Neuronal stem cell (in vitro differentiated cells): Measurements from ENCODE around the gene KIF1A.

Experiments used
- DNase-seq: peaks from one replicate; pipeline ENCODE4 v3.0.0-alpha.2; 2013; ENCODE audit warnings: low spot score
- H2AFZ ChIP-seq: one replicate; pipeline ENCODE4 v1.6.1; 2013; ENCODE audit warnings: mild to moderate bottlenecking, low read length, inconsistent platforms
- H2AK5ac ChIP-seq: 2 replicates; pipeline ENCODE4 v1.6.1; 2013; ENCODE audit warnings: low read depth, mild to moderate bottlenecking, inconsistent platforms, low read length, moderate library complexity, mixed read lengths
- H2BK120ac ChIP-seq: 2 replicates; pipeline ENCODE4 v1.6.1; 2013; ENCODE audit warnings: low read depth, mild to moderate bottlenecking, inconsistent platforms, low read length, moderate library complexity, mixed read lengths
- H2BK12ac ChIP-seq: one replicate; pipeline ENCODE4 v1.6.1; 2013; ENCODE audit warnings: low read length, inconsistent platforms
- H2BK15ac ChIP-seq: 2 replicates; pipeline ENCODE4 v1.6.1; 2013; ENCODE audit warnings: mild to moderate bottlenecking, low read length, inconsistent platforms, mixed read lengths
- H2BK5ac ChIP-seq: one replicate; pipeline ENCODE4 v1.6.1; 2013; ENCODE audit warnings: inconsistent platforms, mild to moderate bottlenecking, low read length, moderate library complexity
- H3K14ac ChIP-seq: one replicate; pipeline ENCODE4 v1.6.1; 2013; ENCODE audit warnings: low read length, inconsistent platforms
- H3K18ac ChIP-seq: 2 replicates; pipeline ENCODE4 v1.6.1; 2013; ENCODE audit warnings: low read length, inconsistent platforms
- H3K23ac ChIP-seq: 2 replicates; pipeline ENCODE4 v1.6.1; 2013; ENCODE audit warnings: low read depth, mild to moderate bottlenecking, mixed read lengths, low read length, inconsistent platforms; ENCODE audit not compliant: poor library complexity
- H3K27ac ChIP-seq: replicated peaks from 3 replicates; pipeline ENCODE4 v1.5.1; 2013; ENCODE audit warnings: low read length, inconsistent platforms
- H3K27me3 ChIP-seq, 3 experiments: 2 replicates each; pipeline ENCODE4 v1.6.1; 2013; ENCODE audit warnings: low read length in 3 of 3, mild to moderate bottlenecking in 2 of 3, inconsistent platforms in 1 of 3, low read depth in 1 of 3, mixed read lengths in 1 of 3, moderate library complexity in 1 of 3; ENCODE audit not compliant: control insufficient read depth in 3 of 3, insufficient read depth in 3 of 3
- H3K36me3 ChIP-seq, 2 donors: replicated peaks in 1 of 2; 2 replicates each; pipeline ENCODE4 v1.6.1; 2013; ENCODE audit warnings: low read length in 2 of 2; ENCODE audit not compliant: control insufficient read depth in 2 of 2, insufficient read depth in 2 of 2
- H3K4ac ChIP-seq: 2 replicates; pipeline ENCODE4 v1.6.1; 2013; ENCODE audit warnings: inconsistent platforms, mild to moderate bottlenecking, low read length, moderate library complexity
- H3K4me1 ChIP-seq, 2 donors: 1 replicate in 1 of 2; 2 replicates in 1 of 2; pipeline ENCODE4 v1.6.1; 2013; ENCODE audit warnings: low read length in 2 of 2, low read depth in 1 of 2; ENCODE audit not compliant: control insufficient read depth in 2 of 2, insufficient read depth in 1 of 2
- H3K4me2 ChIP-seq: one replicate; pipeline ENCODE4 v1.6.1; 2013; ENCODE audit warnings: mild to moderate bottlenecking, low read length, inconsistent platforms; ENCODE audit not compliant: insufficient read depth, poor library complexity, severe bottlenecking
- H3K4me3 ChIP-seq, 2 donors: 2 replicates each; pipeline ENCODE4 v1.5.1; 2013; ENCODE audit warnings: low read length in 2 of 2, mild to moderate bottlenecking in 2 of 2, inconsistent platforms in 1 of 2, moderate library complexity in 1 of 2
- H3K79me1 ChIP-seq: one replicate; pipeline ENCODE4 v1.6.1; 2013; ENCODE audit warnings: low read depth, mild to moderate bottlenecking, inconsistent platforms, low read length, moderate library complexity
- H3K9ac ChIP-seq: one replicate; pipeline ENCODE4 v1.6.1; 2013; ENCODE audit warnings: mild to moderate bottlenecking, low read depth, low read length, inconsistent platforms; ENCODE audit not compliant: poor library complexity
- H3K9me3 ChIP-seq, 2 donors: replicated peaks in 1 of 2; 2 replicates each; pipeline versions ENCODE3 to v1.6.1; 2013; ENCODE audit warnings: low read length in 2 of 2, mild to moderate bottlenecking in 2 of 2, inconsistent platforms in 1 of 2, low read depth in 1 of 2, mixed read lengths in 1 of 2, moderate library complexity in 1 of 2; ENCODE audit not compliant: control insufficient read depth in 2 of 2, insufficient read depth in 1 of 2
- H4K8ac ChIP-seq: one replicate; pipeline ENCODE4 v1.6.1; 2013; ENCODE audit warnings: low read depth, mild to moderate bottlenecking, inconsistent platforms, low read length, moderate library complexity
- H4K91ac ChIP-seq: one replicate; pipeline ENCODE4 v1.6.1; 2013; ENCODE audit warnings: low read length, low read depth, mild to moderate bottlenecking, inconsistent platforms; ENCODE audit not compliant: poor library complexity
- WGBS, 2 donors: extraction: QIAGEN DNeasy Blood & Tissue Kit; methylation state at CpG; one replicate each; pipeline ENCODE4 v1.1.7; 2013; ENCODE audit warnings: missing lambda C conversion rate in 2 of 2, mixed read lengths in 1 of 2; ENCODE audit not compliant: insufficient read length in 2 of 2, insufficient replicate concordance in 1 of 2; ENCODE audit errors: extremely low coverage in 2 of 2; 5-methylcytosine and 5-hydroxymethylcytosine counted together

Gene KIF1A

GRCh38 chr2:240750409-240750808 is 69.6 kb downstream of the KIF1A start:
- peaks cover 46 to 50% of the 10 kb centered on the region in 2 donors for H3K36me3 ChIP-seq
- no peak overlapping the region for H2BK15ac ChIP-seq
- H3K18ac ChIP-seq: no peak overlapping the region
- no peaks in the 10 kb centered on the region for H3K27me3 ChIP-seq
- no CpG with 5 or more reads among the region's 22 CpGs for WGBS, 2 donors
- no peak overlapping the region for H3K4ac ChIP-seq
- peaks cover 0 to 1% of the 10 kb centered on the region in 2 donors for H3K9me3 ChIP-seq
- H3K79me1 ChIP-seq: peaks cover 5% of the 10 kb centered on the region
- H2BK12ac ChIP-seq: no peak overlapping the region
- DNase-seq: no peak
- H2BK120ac ChIP-seq: no peak overlapping the region
- no peaks in the 10 kb centered on the region for H3K4me1 ChIP-seq
- no peak overlapping the region for H4K91ac ChIP-seq
- peak overlapping the region; percentile 38 for H3K14ac ChIP-seq
- H2AFZ ChIP-seq: no peak overlapping the region
- H3K4me3 ChIP-seq: no peak overlapping the region
- H4K8ac ChIP-seq: no peak overlapping the region
- no peak overlapping the region for H2BK5ac ChIP-seq
- H3K4me2 ChIP-seq: no peak overlapping the region
- H3K27ac ChIP-seq: no peak overlapping the region
- no peak overlapping the region for H2AK5ac ChIP-seq
- H3K23ac ChIP-seq: peak overlapping the region; percentile 85
- no peak overlapping the region for H3K9ac ChIP-seq

- Histone ChIP-seq H4K8ac (no peak overlapping the region), H2AK5ac (peak overlapping the region; percentile 75), H2BK15ac (no peak overlapping the region), H2BK12ac (no peak overlapping the region), H3K4me3 (no peak overlapping the region), H2AFZ (no peak overlapping the region), H3K9ac (peak overlapping the region; percentile 60), H4K91ac (no peak overlapping the region), H3K4me2 (no peak overlapping the region), H3K27me3 (no peaks in the 10 kb centered on the region), H3K36me3 (peaks cover 50 to 51% of the 10 kb centered on the region in 2 donors), H3K9me3 (peaks cover 0 to 1% of the 10 kb centered on the region in 2 donors), H3K4ac (no peak overlapping the region), H3K18ac (no peak overlapping the region), H3K27ac (no peak overlapping the region), H3K4me1 (no peaks in the 10 kb centered on the region), H2BK5ac (no peak overlapping the region), H2BK120ac (no peak overlapping the region), H3K14ac (peak overlapping the region; percentile 8), H3K79me1 (peaks cover 5% of the 10 kb centered on the region), H3K23ac (no peak overlapping the region)
- no CpG with 5 or more reads among the region's 7 CpGs for WGBS, 2 donors
- DNase-seq: no peak
These were observed 70.5 kb downstream of the KIF1A start for GRCh38 chr2:240749516-240749915.

DNA sequence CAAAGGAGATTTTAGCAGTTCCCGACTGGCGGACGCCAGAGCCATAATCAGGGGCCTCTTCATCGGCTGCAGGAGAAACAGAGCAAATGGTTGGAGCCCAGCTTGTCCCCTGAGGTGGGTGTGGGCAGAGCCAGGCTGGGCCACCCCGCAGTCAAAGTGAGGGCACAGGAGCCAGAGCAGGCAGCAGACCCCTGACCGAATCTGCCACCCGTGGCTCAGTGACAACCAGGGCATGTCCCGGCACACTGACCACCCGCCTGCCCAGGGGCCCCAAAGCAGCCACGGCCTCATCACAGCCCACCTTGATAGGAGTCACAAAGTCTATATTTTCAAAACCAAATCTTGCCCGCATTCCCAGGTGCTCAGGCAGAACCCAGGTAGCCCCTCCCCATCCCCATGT is 72.8 kb downstream of the KIF1A start:
- WGBS, 2 donors: no CpG with 5 or more reads among the region's 11 CpGs

GRCh38 chr2:240746671-240747070 is 73.3 kb downstream of the KIF1A start:
- H2AK5ac ChIP-seq: no peak overlapping the region
- H3K9me3 ChIP-seq: peaks cover 0 to 1% of the 10 kb centered on the region in 2 donors
- no peak overlapping the region for H4K91ac ChIP-seq
- H3K79me1 ChIP-seq: peaks cover 5% of the 10 kb centered on the region
- no peak overlapping the region for H2BK120ac ChIP-seq
- H3K27me3 ChIP-seq: no peaks in the 10 kb centered on the region
- H3K4me3 ChIP-seq: no peak overlapping the region
- H3K27ac ChIP-seq: no peak overlapping the region
- no peak overlapping the region for H2BK15ac ChIP-seq
- peaks cover 61% of the 10 kb centered on the region in 2 donors for H3K36me3 ChIP-seq
- H3K4ac ChIP-seq: no peak overlapping the region
- no peak overlapping the region for H2AFZ ChIP-seq
- no peaks in the 10 kb centered on the region for H3K4me1 ChIP-seq
- H4K8ac ChIP-seq: no peak overlapping the region
- H2BK5ac ChIP-seq: no peak overlapping the region
- peak overlapping the region; percentile 56 for H3K14ac ChIP-seq
- H3K4me2 ChIP-seq: no peak overlapping the region
- H3K23ac ChIP-seq: no peak overlapping the region
- DNase-seq: no peak
- H3K18ac ChIP-seq: no peak overlapping the region
- no peak overlapping the region for H3K9ac ChIP-seq
- no peak overlapping the region for H2BK12ac ChIP-seq
- no CpG with 5 or more reads among the region's 16 CpGs for WGBS, 2 donors

More for the DNA sequence above, 72.8 kb downstream of the KIF1A start:
- Histone ChIP-seq H3K27ac (no peak overlapping the region), H3K23ac (no peak overlapping the region), H3K4me3 (no peak overlapping the region), H3K4me2 (no peak overlapping the region), H2BK12ac (no peak overlapping the region), H3K79me1 (peaks cover 5% of the 10 kb centered on the region), H4K91ac (no peak overlapping the region), H2AK5ac (no peak overlapping the region), H2BK120ac (no peak overlapping the region), H3K14ac (no peak overlapping the region), H2BK15ac (no peak overlapping the region), H3K4ac (no peak overlapping the region), H4K8ac (no peak overlapping the region), H3K18ac (no peak overlapping the region), H3K9ac (no peak overlapping the region), H2BK5ac (no peak overlapping the region), H3K4me1 (no peaks in the 10 kb centered on the region), H3K27me3 (no peaks in the 10 kb centered on the region), H3K36me3 (peaks cover 58 to 60% of the 10 kb centered on the region in 2 donors), H3K9me3 (peaks cover 0 to 1% of the 10 kb centered on the region in 2 donors), H2AFZ (no peak overlapping the region)
- DNase-seq: no peak
